HG02678 (cell line): Measurements from ENCODE around the gene GNG4.
"Not testable (repeated sequence)": the region's sequence is repeated elsewhere in the genome, so short reads cannot be mapped to it uniquely, and the experiment has no call there.

Source experiments
- ATAC-seq: cut with Tn5 transposase; IDR thresholded peaks from one replicate; pipeline ENCODE4 v1.9.1; 2021; ENCODE audit warnings: mild to moderate bottlenecking, moderate library complexity; ENCODE audit not compliant: unreplicated experiment

GNG4 gene

DNA sequence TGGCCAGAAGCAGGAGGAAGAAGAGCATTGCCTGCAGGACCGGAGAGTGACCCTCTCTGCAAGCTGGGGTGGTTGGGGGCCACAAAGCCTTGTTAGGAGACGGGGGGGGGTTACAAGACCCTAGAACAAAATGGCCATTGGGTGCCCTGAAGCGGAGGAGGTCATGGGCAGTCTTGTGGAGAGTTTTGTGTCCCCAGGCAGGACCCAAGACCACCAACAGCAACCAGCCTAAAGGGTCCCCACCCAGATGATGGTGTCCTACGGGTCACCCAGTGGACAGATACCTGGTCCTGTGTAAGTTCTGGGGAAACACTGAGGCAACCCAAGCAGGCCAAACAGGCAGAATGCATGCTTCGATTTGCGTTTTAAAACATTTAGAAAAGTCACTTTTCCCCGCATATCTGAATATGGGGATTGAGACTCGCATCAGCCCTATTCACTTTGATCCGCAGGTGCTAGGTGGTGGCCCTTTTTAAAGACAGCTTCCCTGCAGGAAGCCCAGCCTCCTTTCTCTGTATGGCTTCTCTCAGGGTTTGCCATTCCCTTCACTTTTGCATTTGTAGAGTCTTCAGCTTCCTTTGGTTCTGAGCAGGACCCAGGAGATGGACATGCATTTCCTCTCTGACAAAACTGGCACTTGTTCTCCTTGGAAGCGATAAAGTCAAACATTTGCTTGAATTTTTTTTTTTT lies 21.1 kb downstream of the GNG4 start:
- ATAC-seq, result no peak

DNA sequence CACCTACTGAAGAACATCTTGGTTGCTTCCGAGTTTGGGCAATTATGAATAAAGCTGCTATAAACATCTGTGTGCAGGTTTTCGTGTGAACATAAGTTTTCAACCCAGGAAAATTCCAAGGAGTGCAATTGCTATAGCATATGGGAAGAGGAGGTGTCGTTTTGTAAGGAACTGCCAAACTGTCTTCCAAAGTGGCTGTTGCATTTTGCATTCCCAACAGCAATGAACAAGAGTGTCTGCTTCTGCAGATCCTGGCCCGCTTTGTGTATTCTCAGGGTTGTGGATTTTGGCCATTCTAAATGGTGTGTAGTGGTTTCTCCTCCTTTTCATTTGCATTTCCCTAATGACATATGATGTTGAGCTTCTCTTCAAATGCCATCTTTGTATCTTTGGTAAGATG lies 23.8 kb downstream of the GNG4 start:
- ATAC-seq, result no peak

DNA sequence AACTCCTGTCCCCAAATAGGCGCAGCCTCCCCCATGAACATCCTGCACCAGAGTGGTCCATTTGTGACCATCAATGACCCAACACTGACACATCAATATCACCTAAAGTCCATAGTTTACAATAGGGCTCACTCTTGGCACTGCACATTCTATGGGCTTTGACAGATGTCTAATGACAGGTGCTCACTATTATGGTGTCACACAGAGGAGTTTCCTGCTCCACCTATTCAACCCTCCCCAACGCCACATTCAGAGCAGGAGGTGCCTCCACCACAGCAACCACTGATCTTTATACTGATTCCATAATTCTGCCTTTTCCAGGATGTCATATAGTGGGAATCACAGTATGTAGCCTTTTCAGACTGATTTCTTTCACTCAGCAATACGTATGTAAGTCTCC lies 24.2 kb downstream of the GNG4 start:
- ATAC-seq, result no peak

DNA sequence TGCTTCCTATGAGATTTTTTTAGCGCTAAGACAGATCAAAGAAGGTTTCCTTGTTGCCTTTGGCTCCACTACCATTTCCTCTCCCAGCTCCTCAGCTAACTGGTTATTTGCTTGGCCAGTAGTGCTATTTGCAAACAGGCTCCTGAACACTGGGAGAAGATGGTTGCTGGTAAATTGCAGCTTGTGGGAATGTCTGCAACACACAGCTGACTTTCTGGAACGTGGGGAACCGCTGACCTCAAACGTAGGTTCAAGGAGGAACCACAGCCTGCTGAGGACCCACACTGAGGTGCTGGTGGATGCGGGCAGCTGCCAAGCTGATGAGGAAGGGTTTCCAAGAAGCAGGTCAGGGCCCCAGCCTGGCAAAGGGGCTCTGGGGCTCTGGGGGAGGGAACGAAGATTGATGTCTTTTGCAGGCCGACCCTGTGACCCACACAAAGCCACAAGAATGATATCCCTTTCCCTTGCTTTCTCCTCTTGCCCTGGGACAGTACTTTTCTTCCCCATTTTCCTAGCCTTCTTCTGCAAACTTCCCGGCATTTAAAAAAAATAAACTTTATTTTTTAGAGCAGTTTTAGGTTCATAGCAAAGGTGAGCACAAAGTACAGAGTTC lies 24.8 kb downstream of the GNG4 start:
- no peak for ATAC-seq

DNA sequence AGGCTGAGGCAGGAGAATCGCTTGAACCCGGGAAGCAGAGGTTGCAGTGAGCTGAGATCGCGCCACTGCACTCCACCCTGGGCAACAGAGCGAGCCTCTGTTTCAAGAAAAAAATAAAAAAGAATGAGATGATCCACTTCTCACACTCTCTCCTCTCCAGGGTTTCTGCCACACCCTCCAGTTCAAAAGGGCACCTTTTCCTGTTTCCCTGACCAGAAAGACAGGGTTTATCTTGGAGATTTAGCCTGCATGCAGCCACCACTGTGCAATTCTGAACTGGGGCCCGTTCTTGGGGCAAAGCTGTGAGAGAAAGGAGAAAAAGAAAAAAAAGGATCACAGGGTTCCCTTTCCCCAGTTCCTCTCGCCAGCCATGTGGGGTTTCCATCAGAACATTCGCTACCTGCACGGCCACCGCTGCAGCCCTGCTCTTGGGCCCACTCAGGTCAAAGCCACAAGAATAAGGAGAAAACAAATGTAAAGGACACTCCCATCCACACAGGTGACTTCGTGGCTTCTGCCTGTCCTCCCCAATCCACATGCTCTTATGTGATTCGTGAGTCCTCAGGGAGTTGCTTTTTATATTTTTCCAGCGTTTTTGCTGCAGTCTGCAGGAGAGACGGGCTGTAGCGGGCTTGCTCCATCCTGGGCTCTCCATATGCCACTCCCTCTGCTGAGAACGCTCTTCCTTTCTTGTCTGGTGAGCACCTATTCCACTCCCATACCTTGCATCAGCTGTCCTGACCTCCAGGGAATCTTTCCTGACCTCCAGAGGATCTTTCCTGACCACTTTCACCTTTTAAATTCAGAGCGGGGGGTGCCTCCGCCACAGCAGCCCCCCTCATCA lies 26.4 kb downstream of the GNG4 start:
- ATAC-seq, result no peak

DNA sequence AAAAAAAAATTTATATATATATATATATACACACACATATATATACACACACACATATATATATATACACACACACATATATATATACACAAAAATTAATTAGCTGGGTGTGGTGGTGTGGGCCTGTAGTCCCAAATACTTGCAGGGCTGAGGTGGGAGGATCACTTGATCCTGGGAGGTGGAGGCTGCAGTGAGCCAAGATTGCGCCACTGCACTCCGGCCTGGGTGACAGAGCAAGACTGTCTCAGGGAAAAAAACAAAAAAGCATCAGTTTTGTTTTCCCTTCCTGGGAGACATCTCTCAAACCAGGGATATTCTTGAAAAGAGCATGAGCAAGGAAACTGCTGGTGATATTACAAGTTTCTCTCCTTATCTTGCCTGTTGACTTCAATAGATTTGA lies 30.4 kb downstream of the GNG4 start:
- ATAC-seq, result not testable (repeated sequence)

DNA sequence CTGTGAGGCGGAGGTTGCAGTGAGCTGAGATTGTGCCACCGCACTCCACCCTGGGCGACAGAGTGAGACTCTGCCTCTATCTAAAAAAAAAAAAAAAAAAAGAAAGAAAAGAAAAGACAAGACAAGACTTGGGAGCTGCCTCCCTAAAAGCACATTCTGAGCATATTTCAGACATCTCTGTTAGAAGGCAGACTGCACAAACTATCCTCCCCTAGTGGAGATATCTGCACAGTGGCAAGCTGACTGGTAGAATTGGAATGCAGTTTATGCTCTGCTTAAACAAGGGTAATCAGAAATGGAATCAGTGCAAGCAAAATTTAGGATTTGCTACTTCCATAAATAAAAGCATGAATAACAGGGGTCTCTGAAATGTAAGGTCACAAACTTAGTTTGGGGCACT lies 31.8 kb downstream of the GNG4 start:
- ATAC-seq, result no peak

DNA sequence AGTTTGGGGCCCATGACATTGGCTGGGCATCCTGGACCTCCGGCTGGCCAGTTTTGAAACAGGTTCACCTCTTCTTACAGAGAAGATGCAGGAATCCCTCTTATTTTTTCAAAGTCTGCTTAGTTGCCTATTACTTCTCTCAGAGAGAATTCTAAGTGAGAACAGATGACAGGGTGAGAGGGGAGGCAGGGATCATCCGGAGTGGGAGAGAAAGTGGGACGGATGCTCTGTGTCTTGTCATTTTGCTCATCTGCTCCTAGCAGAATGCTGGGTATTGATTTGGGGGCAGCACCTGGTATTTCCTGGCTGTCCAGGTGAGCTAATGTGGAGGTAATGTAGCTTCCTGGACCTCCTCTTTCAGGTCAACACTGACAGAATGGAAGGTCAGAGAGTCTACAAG lies 32.4 kb downstream of the GNG4 start:
- no peak for ATAC-seq

DNA sequence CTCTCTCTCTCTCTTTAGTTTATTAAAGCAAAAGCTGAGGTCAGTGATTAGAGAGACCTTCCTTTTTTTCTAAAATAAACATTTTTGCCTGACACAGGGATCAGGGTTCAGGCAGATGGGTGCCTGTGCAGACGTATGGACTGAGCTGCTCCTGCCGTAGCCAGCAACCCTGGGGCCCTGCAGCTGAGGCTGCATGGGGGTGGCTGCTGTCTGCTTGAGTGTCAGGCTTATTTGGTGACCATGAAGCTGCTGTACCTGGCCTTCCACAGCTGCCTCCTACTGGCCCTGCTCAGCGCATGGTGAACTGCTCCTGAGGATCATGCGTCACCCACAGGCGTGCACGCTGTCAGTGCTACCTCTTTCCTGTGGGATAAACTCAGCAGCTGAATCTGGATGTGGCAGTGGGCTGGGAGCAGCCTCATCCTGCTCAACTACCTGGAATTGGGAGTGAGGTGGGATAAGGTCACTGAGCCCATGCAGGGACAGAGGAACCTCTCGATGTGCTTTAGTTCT lies 35.1 kb downstream of the GNG4 start:
- ATAC-seq, result no peak

DNA sequence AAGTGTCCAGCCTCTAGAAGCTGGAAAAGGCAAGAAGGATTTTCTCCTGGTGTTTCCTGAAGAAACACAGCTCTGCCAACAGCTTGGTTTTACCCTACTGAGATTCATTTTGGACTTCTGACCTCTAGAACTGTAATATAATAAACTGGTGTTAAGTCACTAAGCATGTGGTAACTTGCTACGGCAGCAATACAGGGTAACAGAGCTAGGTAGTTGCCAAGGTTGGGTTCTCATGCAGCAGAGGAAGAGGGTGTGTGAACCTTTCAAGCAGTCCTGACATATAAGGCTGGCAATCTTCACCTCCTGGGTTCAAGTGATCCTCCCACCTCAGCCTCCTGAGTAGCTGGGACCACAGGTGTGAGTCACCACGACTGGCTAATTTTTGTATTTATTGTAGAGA lies 36.0 kb downstream of the GNG4 start:
- ATAC-seq, result no peak

DNA sequence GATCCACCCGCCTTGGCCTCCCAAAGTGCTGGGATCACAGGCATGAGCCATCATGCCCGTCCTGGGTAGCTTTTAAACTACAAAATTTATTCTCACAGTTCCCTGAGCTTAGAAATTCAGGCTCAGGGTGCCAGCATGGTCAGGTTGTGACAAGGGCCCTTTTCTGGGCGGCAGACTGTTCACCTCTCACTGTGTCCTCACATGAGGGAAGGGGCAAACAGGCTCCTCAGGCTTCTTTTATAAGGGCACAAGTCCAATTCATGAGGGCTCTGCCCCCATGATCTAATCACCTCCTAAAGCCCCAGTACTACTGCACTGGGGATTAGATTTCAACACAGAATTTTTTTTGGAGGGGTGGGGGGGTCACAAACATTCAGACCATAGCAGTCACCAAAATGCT lies 36.8 kb downstream of the GNG4 start:
- no peak for ATAC-seq

DNA sequence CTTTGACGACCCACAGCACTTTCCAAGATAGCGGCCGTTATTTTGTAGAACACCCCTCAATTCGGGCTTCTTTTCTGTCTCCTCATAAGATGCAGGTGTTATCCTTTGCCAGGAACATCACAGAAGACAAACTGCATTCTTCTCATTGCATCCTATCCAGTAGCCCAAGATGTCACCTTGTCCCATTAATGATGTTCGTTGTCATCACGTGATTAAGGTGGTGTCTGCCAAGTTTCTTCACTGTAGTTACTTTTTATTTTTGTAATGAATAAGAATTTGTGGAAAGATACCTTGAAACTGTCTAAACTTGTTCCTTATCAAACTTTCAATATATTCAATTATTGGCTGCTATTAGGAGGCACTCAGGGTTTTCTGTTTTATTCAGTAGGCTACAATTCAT lies 39.4 kb downstream of the GNG4 start:
- ATAC-seq, result no peak

DNA sequence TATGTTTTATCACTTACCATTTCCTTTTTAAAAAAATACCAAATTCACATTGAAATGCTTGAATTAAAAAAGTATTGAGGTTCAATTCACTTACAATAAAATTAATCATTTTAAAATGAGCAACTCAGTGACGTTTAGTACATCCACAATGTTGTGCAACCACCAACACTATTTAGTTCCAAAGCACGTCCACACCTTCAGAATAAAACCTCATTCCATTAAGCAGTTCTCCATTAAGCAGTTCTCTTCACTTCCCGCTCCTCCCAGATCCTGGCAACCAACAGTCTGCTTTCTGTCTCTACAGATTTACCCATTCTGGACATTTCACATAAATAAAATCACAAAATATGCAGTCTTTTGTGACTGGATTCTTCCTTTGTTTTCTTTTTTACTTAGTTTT lies 41.3 kb downstream of the GNG4 start:
- ATAC-seq, result no peak

DNA sequence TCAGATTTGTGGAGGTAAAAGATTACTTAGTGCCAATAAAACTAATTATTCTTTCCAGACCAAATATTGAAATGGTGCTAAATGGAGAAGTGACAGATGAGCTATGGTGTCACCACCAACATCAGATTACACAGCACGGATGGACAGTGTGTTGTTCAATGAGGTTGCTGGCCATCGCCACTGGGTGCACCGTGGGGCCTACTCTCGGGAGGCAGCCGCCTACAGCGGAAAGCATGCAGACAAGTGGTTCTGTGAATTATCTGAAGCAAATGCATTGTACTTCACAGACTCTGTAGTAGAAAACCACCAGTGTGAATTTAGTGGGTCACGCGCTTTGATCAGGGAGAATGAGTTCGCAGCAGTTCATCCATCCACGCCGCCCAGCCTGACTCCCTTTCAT lies 42.3 kb downstream of the GNG4 start:
- no peak for ATAC-seq

DNA sequence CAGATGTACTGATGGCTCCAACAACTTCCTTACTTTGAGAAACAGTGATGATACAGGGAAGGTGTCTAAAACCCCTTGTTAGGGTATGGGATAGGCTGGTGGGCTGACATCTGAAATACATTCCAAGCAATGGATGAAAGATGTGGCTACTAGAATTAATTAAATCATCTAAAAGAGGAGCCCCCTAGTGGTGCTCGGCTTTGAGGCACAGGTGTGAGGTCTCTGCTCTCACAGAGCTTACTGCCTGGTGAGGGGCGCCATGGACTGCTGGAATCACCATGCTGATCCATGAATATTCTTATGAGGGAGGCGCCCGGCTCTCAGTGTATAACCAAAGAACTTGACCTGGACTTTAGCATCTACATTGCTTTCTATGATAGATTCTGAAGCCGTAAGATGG lies 48.5 kb downstream of the GNG4 start:
- ATAC-seq, result no peak

DNA sequence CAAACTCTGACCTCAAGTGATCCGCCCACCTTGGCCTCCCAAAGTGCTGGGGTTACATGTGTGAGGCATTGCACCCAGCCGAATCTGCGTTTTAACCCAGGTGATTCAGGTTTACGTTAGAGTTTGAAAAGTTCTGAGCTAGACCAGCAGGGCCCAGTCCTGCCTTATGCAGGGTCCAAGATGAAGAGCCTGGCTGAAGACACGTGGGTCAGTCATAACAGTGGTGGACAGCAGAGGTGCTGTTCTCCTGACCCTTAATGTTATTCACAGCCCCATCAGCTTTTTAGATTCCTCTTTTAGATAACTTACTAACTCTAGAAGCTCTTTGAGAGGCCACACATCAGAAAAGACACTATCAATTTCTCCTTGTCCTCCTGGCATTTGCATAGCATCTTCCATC lies 50.0 kb downstream of the GNG4 start:
- no peak for ATAC-seq

DNA sequence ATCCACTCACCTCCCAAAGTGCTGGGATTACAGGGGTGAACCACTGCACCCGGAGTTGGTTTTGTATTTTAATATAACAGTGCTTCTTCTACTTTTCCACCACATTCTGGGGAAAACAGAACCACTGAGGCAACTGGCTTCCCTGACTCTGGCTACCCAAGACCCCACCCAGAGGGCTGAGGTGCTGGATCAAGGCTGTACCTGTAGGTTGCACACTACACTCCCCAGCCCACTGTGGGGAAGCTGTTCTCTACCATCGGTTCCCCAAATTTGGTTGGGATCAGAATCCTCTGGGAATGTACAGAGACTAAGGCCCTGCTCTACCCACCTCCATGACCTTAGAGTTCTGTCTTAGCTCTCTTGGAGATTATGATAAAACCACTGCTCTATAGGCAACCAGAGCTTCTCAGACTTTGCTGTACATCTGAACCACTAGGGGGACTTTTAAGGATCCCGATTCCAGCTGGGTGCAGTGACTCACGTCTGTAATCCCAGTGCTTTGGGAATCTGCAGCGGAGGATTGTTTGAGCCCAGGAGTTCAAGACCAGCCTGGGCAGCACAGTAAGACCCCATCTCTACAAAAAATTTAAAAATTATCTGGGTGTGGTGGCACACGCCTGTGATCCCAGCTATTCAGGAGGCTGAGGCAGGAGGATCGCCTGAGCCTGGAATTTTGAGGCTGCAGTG lies 51.6 kb downstream of the GNG4 start:
- no peak for ATAC-seq

DNA sequence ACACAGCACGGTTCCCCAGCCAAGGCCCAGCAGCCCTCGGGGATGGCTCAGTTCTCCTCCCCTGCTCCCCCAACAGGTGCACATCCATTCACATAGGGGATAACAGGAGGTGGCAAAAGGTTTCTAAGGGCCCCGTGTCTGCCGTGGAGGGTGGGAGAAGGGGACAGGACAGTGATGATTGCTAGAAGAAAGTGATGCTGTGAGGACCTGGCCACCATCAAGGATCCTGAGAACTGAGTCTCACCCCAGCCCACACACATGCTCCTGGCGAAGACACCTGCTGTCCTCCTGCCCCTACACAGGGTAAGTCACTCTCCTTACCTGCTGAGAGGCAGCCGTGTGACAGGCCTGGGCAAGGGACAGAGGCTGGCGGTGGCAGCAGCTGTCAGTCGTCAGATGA lies 54.5 kb downstream of the GNG4 start:
- ATAC-seq, result no peak

DNA sequence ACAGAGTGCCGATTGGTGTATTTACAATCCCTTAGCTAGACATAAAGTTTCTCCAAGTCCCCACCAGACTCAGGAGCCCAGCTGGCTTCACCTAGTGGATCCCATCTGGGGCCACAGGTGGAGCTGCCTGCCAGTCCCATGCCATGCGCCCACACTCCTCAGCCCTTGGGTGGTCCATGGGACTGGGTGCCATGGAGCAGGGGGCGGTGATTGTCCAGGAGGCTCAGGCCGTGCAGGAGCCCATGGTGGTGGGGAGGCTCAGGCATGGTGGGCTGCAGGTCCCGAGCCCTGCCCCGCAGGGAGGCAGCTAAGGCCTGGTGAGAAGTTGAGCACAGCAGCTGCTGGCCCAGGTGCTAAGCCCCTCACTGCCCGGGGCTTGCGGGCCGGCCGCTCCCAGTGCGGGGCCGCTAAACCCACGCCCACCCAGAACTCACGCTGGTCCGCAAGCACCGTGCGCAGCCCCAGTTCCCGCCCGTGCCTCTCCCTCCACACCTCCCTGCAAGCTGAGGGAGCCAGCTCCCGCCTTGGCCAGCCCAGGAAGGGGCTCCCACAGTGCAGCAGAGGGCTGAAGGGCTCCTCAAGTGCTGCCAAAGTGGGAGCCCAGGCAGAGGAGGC lies 55.2 kb downstream of the GNG4 start:
- ATAC-seq, result not testable (repeated sequence)

DNA sequence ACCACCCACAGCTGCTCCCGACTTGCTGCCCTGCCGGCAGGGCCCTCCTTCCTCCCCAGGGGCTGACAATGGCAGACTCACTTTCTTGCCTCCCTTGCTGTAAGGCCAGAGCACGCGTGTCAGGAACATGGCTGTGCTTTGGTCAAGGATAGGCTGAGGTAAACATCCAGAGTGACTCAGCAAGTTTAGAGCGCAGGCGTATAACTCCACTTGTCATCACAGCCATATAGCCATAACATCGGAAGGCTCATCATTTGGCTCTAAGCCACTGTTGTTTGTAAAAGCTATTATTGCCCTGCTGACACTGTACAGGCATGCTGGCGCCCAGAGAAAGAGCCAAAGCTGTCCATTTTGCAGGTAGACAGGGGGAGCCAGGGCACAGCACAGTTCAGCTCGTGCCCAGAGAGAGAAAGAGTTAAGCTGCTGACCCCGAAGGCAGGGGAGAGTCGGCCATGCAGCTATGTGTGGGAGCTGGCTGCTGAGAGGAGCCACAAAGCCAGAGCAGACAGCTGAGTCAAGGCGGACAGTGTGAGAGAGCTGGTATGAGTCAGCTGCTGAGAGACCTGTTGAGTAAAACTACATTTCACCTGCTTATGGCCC lies 60.6 kb downstream of the GNG4 start:
- no peak for ATAC-seq

DNA sequence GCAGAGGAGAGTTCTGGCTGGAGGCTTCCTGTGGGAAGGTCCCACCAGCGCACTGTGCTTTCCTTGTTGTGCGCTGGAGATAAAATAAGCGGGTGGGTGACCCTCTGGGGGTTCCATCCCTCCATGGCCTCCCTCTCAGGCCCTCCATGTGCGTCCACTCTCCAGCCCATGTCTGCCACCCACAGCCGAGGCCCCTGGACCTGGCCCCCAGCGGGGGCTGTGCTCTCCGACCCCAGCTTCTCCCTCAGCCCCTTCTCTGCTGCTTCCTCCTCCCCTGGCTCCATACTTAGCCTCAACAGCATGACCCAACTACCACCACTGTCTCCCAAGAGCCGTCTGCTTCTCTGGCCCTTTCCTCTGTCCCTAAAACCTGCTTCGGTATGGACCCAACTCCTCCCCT lies 61.4 kb downstream of the GNG4 start:
- no peak for ATAC-seq
